Activated naive CD4-positive, alpha-beta T cell treated with anti-CD3 and anti-CD28 coated beads, Interleukin-2, amount 10 ng/mL, durations not matched to agents 7 days and 5 days (primary cell): ENCODE data around the gene TMEM240.
"Not testable (repeated sequence)": the region's sequence is repeated elsewhere in the genome, so short reads cannot be mapped to it uniquely, and the experiment has no call there.

Experiments
- CTCF ChIA-PET: fragments of 350-600 bp; sonication (Branson Sonifier 250); formaldehyde crosslinking; loops from one replicate; lab custom pipeline; 2021; ENCODE audit warnings: antibody characterized with exemption; lab: Charles Lee
- DNase-seq: peaks from one replicate; pipeline ENCODE4 v3.0.0-alpha.2; 2020
- H3K27ac Mint-ChIP-seq: one replicate; pipeline ENCODE4 v1.8.0; 2021; ENCODE audit warnings: mild to moderate bottlenecking, moderate library complexity, mixed read lengths
- H3K27me3 Mint-ChIP-seq: one replicate; pipeline ENCODE4 v1.8.0; 2021; ENCODE audit warnings: mild to moderate bottlenecking, mixed read lengths
- H3K36me3 Mint-ChIP-seq: one replicate; pipeline ENCODE4 v1.8.0; 2021; ENCODE audit warnings: mixed read lengths
- H3K4me1 Mint-ChIP-seq: one replicate; pipeline ENCODE4 v1.8.0; 2021; ENCODE audit warnings: mixed read lengths
- H3K4me3 Mint-ChIP-seq: one replicate; pipeline ENCODE4 v1.8.0; 2021; ENCODE audit warnings: mild to moderate bottlenecking, moderate library complexity, mixed read lengths
- H3K9me3 Mint-ChIP-seq: one replicate; pipeline ENCODE4 v1.8.0; 2021; ENCODE audit warnings: mixed read lengths

Gene TMEM240

DNA sequence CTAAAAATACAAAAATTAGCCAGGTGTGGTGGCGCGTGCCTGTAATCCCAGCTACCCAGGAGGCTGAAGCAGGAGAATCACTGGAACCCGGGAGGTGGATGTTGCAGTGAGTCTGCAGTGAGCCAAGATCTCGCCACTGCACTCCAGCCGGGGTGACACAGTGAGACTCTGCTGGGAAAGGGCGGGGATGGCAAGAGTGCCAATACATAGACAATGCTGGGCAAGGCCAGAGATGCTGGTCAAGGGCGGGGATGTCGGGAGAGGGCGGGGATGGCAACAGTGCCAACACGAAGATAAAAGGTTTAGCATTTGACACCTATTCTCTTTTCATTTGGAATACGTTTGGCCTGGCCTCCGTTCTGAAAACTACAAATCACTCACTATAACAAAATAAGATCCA is 23.3 kb upstream of the TMEM240 start:
- Mint-ChIP-seq H3K4me3 (no peak overlapping the region), H3K36me3 (peaks cover 51% of the 10 kb centered on the region), H3K27me3 (no peaks in the 10 kb centered on the region), H3K4me1 (peaks cover 7% of the 10 kb centered on the region), H3K9me3 (no peaks in the 10 kb centered on the region), H3K27ac (no peak overlapping the region)
- DNase-seq = no peak
- CTCF ChIA-PET = no interaction called here

DNA sequence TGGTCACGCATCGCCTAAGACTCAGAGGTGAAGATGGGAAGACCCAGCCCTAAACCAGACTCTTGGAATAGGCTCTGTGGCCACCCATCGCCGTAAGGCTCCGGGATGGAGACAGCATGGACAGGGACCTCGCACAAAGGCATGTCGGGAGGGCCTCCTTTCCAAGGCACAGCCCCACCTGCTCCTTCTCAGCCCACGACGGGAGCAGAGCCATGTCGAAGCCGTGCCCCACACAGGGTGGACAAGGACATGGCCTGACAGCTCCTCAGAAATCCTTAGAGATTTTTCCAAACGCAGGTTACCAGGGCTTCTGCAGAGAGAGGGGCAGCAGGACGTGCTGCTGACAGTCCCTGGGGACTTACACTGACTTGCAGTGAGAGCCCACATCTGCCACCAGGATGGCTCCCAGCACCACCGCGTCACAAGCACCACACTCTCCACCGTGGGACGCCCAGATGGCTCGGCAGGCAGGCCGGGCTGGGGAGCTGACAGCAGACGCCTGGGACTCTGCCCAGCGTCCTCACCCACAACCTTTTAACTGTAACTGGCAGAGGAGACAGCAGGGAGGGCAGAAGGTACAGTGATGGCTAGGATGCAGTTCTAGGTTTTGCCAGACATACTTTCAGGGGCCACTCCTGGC is 22.3 kb upstream of the TMEM240 start:
- H3K27me3 Mint-ChIP-seq = no peaks in the 10 kb centered on the region
- H3K36me3 Mint-ChIP-seq = peaks cover 51% of the 10 kb centered on the region
- H3K27ac Mint-ChIP-seq = no peak overlapping the region
- no peaks in the 10 kb centered on the region for H3K9me3 Mint-ChIP-seq
- peaks cover 7% of the 10 kb centered on the region for H3K4me1 Mint-ChIP-seq
- H3K4me3 Mint-ChIP-seq = no peak overlapping the region
- no peak for DNase-seq
- CTCF ChIA-PET = no interaction called here

DNA sequence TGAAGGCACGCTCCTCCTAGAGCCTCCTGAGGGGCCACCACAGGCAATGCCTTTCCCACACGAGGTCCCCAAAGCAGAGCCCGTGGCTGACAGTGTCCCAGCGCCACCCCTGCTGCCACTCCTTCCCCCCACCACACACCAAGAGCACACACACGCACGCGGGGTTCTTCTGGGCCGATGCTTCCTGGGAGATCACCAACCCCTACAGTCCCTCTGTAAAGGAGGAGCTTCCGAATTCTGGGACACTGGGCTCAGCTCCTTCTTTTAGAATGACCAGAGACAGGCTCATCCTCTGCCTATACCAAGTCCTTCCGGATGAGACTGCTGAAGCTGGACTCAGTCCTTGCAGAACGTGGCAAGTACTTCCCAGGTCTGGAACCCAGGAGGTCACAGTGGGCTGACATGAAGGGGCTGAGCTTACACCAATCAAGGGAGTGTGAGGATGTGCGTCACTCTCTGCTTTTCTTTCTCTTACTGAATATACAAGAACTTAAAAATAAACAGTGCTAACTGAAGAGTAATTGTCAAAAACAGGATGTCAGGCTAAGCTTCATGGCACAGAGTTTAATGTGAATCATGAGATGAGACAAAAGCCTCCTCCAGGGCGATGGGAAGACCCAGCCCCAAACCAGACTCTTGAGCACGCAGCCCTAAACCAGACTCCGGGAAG is 21.5 kb upstream of the TMEM240 start:
- Mint-ChIP-seq H3K4me3 (no peak overlapping the region), H3K27me3 (no peaks in the 10 kb centered on the region), H3K4me1 (peaks cover 1% of the 10 kb centered on the region), H3K9me3 (no peaks in the 10 kb centered on the region), H3K36me3 (peaks cover 46% of the 10 kb centered on the region), H3K27ac (no peak overlapping the region)
- DNase-seq = no peak
- CTCF ChIA-PET = no interaction called here

DNA sequence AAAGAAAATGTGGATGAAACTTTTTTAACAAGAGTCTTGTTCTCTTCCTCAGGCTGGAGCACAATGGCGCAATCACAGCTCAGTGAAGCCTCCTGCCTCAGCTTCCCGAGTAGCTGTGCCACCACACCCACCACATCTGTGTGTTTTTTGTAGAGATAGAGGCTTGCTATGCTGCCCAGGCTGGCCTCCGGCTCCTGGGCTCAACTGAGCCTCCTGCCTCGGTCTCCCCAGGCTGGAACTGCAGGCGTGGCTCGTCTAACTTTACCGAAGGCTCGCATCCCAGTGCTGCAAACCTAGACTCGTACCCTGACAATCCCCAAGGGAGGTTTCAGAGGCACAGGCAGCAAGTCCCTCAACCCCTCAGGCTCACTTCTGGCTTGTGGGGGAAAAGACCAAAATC is 19.8 kb upstream of the TMEM240 start:
- Mint-ChIP-seq H3K4me1 (no peaks in the 10 kb centered on the region), H3K27me3 (no peaks in the 10 kb centered on the region), H3K27ac (peak overlapping the region; percentile 11), H3K9me3 (no peaks in the 10 kb centered on the region), H3K4me3 (no peak overlapping the region), H3K36me3 (peaks cover 41% of the 10 kb centered on the region)
- no peak for DNase-seq
- CTCF ChIA-PET = no interaction called here

DNA sequence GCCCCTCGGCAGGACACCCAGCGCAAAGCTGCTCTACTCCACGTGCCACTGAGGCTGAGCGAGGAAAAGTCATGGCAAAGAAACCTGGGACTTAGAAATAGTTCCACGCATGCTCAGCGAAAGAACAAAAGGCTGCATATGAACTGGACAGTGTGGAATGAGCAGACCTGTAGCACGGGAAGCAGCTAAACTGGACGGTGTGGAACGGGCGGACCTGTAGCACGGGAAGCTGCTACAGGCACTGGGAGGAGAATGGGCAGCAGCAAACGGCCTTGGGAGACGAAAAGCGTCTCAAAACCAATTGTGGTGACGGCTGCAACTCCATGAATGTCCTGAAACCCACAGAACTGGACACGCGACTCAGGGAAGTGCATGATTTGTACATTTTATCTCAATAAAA is 18.6 kb upstream of the TMEM240 start:
- Mint-ChIP-seq H3K27ac (peak overlapping the region; percentile 33), H3K27me3 (no peaks in the 10 kb centered on the region), H3K36me3 (peaks cover 32% of the 10 kb centered on the region), H3K4me3 (no peak overlapping the region), H3K9me3 (no peaks in the 10 kb centered on the region), H3K4me1 (no peaks in the 10 kb centered on the region)
- DNase-seq = no peak
- CTCF ChIA-PET = no interaction called here

DNA sequence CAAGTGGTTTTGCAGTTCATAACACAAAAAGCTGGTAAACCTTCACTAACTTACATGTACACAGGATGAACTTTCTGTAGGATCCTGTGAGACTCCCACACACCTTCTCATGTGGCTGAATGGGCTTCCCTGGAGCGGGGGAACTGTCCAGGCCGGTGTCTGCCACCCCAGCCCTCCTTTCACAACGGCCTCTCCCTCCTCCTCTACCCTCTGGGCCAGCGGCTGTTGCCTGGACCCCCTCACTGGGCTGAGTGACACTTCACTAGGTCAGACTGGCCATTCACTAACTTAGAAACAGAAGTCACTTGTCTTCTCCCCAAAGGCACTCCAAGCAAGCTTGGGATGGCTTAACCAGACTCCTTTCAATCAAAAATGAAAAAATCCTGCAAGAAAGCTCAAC is 18.2 kb upstream of the TMEM240 start:
- CTCF ChIA-PET = no interaction called here
- no peaks in the 10 kb centered on the region for H3K9me3 Mint-ChIP-seq
- H3K4me3 Mint-ChIP-seq = no peak overlapping the region
- peak overlapping the region; percentile 33 for H3K27ac Mint-ChIP-seq
- H3K27me3 Mint-ChIP-seq = no peaks in the 10 kb centered on the region
- no peaks in the 10 kb centered on the region for H3K4me1 Mint-ChIP-seq
- DNase-seq = no peak
- peaks cover 28% of the 10 kb centered on the region for H3K36me3 Mint-ChIP-seq

DNA sequence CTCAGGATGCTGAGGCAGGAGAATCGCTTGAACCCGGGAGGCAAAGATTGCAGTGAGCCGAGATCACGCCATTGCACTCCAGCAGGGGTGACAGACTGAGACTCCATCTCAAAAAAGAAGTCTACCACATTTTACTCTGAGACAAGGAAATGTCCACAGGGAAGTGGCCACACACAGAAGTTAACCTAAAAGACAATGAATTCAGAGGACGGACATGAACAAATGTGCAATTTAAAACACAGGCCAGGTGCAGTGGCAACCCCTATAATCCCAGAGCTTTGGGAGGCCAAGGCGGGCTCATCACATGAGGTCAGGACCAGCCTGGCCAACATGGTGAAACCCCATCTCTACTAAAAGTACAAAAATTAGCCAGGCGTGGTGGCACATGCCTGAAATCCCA is 17.3 kb upstream of the TMEM240 start:
- peaks cover 24% of the 10 kb centered on the region for H3K36me3 Mint-ChIP-seq

DNA sequence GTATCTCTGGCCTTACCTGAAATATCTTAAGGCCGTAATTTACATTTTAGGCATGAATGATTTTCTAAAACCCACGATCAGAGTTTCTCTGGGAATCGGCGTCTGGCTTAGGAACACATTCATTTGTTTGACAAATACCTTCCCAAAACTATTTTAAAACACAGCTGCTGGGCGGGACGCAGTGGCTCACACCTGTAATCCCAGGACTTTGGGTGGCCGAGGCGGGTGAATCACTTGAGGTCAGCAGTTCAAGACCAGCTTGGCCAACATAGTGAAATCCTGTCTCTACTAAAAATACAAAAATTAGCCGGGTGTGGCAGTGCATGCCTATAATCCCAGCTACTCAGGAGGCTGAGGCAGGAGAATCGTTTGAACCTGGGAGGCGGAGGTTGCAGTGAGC is 16.5 kb upstream of the TMEM240 start:
- H3K36me3 Mint-ChIP-seq = peaks cover 20% of the 10 kb centered on the region
- H3K4me1 Mint-ChIP-seq, H3K27me3 Mint-ChIP-seq, H3K27ac Mint-ChIP-seq, DNase-seq, H3K4me3 Mint-ChIP-seq, H3K9me3 Mint-ChIP-seq, CTCF ChIA-PET: not testable (repeated sequence)

More for the DNA sequence above, 17.3 kb upstream of the TMEM240 start:
- H3K27me3 Mint-ChIP-seq, H3K4me1 Mint-ChIP-seq, H3K4me3 Mint-ChIP-seq, DNase-seq, H3K9me3 Mint-ChIP-seq, H3K27ac Mint-ChIP-seq, CTCF ChIA-PET: not testable (repeated sequence)

DNA sequence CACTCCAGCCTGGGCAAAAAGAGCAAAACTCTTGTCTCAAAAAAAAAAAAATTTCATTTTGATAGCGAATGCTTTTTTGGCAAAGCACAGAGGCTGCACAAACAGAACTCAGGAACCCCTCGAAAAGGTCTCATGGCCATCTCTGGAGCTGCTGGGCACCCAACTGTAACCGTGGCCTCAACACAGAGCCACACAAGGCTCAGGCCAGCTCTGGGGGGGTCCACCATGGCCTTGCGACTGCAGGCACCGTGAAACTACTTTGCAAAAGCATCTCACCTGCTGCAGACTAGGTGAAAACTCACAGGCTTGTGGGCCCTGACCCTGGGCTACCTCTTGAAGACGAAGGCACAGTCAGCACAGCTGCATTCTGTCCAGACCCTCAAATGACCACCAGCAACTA is 16.1 kb upstream of the TMEM240 start:
- Mint-ChIP-seq H3K4me3 (no peak overlapping the region), H3K4me1 (no peaks in the 10 kb centered on the region), H3K27ac (no peak overlapping the region), H3K27me3 (no peaks in the 10 kb centered on the region), H3K9me3 (no peaks in the 10 kb centered on the region), H3K36me3 (peaks cover 15% of the 10 kb centered on the region)
- CTCF ChIA-PET = no interaction called here
- no peak for DNase-seq

DNA sequence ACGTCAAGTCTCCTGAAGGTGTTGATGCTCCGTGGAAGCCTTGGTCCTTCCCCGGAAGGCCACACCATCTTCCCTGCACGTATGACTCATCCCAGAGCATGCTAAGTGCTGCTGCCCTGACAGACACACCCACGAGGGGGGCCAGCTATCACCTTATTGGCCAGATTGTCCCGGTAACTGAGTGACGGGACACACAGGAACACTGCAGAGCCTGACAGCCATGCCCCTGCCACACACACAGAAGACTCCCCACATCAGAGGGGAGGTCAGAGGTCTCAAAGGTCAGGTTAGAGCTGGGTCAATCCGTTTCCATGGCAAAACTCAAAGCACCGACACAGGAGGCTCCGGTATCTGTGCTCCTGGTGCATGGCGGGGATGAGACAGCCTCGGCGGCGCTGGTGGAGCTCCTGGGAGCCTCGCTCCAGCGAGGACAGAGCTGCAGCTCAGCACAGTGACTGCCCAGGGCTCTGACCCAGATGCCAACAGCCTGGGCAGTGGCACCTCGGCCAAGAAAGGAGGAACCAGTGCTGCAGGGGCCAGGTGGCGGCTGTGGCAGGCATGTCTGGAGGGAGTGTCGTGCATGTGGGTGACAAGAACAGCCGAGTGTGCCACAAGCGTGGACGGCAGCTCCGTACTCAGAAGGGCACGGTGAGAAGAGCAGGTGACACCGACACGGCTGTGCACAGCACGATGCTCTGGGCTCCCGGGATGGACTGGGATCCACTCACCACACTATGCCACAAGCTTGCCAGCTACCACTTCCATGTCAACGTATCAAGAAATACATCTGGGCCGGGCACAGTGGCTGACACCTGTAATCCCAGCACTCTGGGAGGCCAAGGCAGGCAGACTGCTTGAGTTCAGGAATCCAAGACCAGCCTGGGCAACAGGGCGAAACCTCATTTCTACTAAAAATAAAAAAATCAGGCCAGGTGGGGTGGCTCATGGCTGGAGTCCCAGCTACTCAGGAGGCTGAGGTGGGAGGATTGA is 14.8 kb upstream of the TMEM240 start:
- Mint-ChIP-seq H3K9me3 (no peaks in the 10 kb centered on the region), H3K4me1 (no peaks in the 10 kb centered on the region), H3K27me3 (no peaks in the 10 kb centered on the region), H3K4me3 (no peak overlapping the region), H3K27ac (no peak overlapping the region), H3K36me3 (peaks cover 7% of the 10 kb centered on the region)
- no peak for DNase-seq
- CTCF ChIA-PET = no interaction called here

DNA sequence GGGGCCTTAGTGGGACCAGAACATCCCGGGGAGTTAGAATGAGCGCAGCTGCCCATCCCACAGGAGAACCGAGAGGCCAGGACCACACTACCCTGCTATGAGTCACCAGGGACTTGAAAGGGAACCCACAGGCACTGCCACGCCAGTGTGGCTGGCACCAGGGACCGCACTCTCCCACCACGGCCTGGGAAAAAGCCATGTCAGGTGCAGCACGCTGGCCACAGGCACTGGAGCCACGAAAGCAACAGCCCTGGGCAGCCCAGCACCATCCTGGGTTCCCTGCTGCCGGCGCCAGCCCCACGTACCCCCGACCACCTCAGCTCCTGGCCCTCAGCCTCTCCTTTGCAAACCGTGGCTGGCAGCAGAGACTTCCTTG is 14.1 kb upstream of the TMEM240 start:
- H3K9me3 Mint-ChIP-seq = no peaks in the 10 kb centered on the region
- CTCF ChIA-PET = no interaction called here
- peaks cover 6% of the 10 kb centered on the region for H3K36me3 Mint-ChIP-seq
- H3K4me3 Mint-ChIP-seq = no peak overlapping the region
- no peaks in the 10 kb centered on the region for H3K27me3 Mint-ChIP-seq
- no peak for DNase-seq
- H3K27ac Mint-ChIP-seq = no peak overlapping the region
- H3K4me1 Mint-ChIP-seq = no peaks in the 10 kb centered on the region

DNA sequence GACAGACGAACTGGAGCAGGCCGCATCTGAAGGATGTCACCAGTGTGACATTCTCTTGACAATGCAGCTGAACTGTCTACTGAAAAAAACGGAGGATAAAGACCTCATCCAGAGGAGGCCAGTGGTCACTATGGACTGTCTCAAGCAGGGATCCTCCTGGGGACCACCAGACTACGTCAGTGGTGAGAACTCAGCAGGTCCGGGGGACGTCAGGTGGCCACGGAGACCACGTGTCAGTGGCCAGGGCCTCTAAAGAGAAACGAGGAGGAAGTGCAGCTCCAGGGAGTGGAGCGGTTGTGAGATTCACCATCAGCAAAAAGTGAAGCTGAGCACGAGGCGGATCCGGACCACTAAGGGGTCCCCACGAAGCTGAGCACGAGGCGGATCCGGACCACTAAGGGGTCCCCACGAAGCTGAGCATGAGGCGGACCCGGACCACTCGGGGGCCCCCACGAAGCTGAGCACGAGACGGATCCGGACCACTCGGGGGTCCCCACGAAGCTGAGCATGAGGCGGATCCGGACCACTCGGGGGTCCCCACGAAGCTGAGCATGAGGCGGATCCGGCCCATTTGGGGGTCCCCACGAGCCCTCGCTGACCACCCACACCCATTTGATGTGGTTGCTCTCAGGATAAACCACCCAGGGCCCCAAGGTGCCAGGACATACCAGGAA is 13.5 kb upstream of the TMEM240 start:
- Mint-ChIP-seq H3K9me3 (no peaks in the 10 kb centered on the region), H3K4me1 (no peaks in the 10 kb centered on the region), H3K27ac (no peak overlapping the region), H3K4me3 (no peak overlapping the region), H3K27me3 (no peaks in the 10 kb centered on the region), H3K36me3 (peaks cover 5% of the 10 kb centered on the region)
- DNase-seq = no peak
- CTCF ChIA-PET = no interaction called here

DNA sequence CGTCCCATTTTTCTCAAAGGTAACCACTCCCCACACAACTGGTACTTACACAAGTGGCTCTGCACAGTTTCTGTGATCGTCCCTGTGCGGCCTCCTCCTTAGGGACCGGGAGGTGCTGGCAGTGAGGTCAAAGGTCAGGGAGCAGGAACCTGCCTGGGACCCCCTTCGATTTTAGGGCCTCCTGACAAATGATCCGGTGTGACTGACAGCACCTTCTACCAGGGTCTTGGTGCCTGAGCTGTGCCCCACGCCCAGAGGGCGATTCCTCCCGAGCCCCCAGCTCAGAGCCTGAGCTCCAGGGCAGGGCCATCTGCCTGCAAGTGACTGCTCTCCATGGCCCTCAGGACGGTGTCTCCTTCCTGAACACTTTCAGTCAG is 11.8 kb upstream of the TMEM240 start:
- Mint-ChIP-seq H3K9me3 (no peaks in the 10 kb centered on the region), H3K27ac (peak overlapping the region; percentile 33), H3K27me3 (no peaks in the 10 kb centered on the region), H3K36me3 (peaks cover 6% of the 10 kb centered on the region), H3K4me3 (no peak overlapping the region), H3K4me1 (no peaks in the 10 kb centered on the region)
- CTCF ChIA-PET = no interaction called here
- DNase-seq = no peak

DNA sequence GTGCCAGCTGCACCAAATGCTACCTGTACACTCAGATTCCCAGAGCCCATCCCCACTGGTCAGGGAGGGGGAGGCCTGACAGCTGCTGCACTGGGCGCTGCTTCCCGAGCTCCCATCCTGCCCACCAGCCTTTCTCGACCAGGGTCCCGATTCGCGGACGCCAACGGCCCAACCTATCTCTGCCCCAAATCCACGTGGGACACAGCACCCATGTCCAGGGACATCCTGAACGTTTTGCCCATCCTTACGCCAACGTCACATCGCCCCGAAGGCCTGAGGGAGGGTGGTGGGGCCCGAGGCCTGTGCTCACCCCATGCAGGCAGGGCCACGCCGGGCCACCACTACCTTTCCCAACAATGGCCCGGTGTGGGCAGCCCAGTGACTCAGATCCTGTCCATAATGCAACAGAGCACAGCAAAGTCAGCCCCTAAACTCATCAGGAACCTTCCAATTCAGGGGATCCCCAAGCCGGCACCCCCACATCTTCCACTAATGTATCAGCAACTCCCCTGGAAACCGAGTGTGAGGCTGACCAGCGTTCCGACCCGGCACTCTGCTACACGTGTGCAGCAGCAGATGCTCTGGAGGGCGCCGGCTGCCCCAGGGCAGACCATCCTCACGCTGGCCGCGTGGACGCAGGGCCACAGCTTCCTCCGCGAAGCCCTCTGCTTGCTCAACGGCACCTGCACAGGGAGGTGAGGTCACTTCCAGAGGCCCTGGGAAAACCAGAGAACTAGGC is 11.3 kb upstream of the TMEM240 start:
- Mint-ChIP-seq H3K4me3 (no peak overlapping the region), H3K27me3 (no peaks in the 10 kb centered on the region), H3K9me3 (no peaks in the 10 kb centered on the region), H3K27ac (peak overlapping the region; percentile 33), H3K36me3 (peaks cover 6% of the 10 kb centered on the region), H3K4me1 (no peaks in the 10 kb centered on the region)
- DNase-seq = no peak
- CTCF ChIA-PET = no interaction called here
